ENCODE data around the gene CEACAM6. TPM values are rescaled to one million over a fixed set of nuclear protein-coding genes. Genes with fewer than 3 reads are reported as not detected.
"Not testable (repeated sequence)": the region's sequence is repeated elsewhere in the genome, so short reads cannot be mapped to it uniquely, and the experiment has no call there.

CEACAM6 gene
- total RNA-seq, 1 donor, result not detected

DNA sequence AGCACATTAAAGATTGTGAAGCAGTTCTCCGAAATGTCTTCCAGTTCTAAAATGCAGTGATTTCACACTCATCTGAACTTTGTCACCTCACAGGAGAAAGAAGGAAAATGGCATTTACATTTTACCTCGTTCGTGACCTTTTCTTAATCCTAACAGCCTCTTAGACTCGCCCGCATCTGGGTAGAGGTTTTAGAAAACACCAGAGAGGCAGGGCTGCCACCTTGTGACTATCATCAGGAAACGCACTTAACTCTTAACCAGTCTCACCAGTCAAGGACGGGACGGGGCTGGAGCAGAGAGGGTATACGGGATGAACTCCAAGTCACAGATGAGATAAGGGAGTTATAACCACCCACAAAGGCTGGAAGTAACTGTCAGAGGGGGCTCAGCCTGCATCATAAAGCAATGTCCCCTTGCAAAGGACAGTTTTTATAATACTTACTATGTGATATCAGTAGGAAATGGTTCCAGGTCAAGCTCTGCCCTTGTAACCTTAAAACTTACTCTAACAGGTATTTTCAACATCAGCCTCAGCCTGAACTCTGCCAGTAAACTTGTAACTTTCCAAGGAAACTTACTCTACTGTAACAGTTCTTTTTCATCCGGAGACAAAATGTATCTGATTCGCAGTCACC lies 8.6 kb upstream of the CEACAM6 start:
- no peak overlapping the region for H3K27ac ChIP-seq (ENCODE audit: low read depth, low read length)
- H2AFZ ChIP-seq (ENCODE audit: low read length), result no peak overlapping the region
- TF ChIP-seq, protein P1, sequence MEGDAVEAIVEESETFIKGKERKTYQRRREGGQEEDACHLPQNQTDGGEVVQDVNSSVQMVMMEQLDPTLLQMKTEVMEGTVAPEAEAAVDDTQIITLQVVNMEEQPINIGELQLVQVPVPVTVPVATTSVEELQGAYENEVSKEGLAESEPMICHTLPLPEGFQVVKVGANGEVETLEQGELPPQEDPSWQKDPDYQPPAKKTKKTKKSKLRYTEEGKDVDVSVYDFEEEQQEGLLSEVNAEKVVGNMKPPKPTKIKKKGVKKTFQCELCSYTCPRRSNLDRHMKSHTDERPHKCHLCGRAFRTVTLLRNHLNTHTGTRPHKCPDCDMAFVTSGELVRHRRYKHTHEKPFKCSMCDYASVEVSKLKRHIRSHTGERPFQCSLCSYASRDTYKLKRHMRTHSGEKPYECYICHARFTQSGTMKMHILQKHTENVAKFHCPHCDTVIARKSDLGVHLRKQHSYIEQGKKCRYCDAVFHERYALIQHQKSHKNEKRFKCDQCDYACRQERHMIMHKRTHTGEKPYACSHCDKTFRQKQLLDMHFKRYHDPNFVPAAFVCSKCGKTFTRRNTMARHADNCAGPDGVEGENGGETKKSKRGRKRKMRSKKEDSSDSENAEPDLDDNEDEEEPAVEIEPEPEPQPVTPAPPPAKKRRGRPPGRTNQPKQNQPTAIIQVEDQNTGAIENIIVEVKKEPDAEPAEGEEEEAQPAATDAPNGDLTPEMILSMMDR (IDR thresholded peaks at IDR 0.05; ENCODE audit: extremely low read depth, low read depth, low read length), result peak; percentile 56
- H4K20me1 ChIP-seq (ENCODE audit: insufficient read depth, low read length), result no peaks in the 10 kb centered on the region
- H3K4me2 ChIP-seq (ENCODE audit: insufficient read depth, low read length), result no peak overlapping the region
- H3K79me2 ChIP-seq (ENCODE audit: insufficient read depth, low read length), result no peaks in the 10 kb centered on the region
- H3K4me3 ChIP-seq (ENCODE audit: insufficient read depth, low read length), result no peak overlapping the region
- peaks cover 27% of the 10 kb centered on the region for H3K27me3 ChIP-seq (ENCODE audit: insufficient read depth, low read length)
- H3K36me3 ChIP-seq (ENCODE audit: insufficient read depth, low read length), result no peaks in the 10 kb centered on the region
- no peaks in the 10 kb centered on the region for H3K4me1 ChIP-seq (ENCODE audit: insufficient read depth, low read length)
- DNase-seq (ENCODE audit: insufficient read length, low spot score, missing footprints), result peak; percentile 65
- no peaks in the 10 kb centered on the region for H3K9me3 ChIP-seq (ENCODE audit: low read depth, low read length)

DNA sequence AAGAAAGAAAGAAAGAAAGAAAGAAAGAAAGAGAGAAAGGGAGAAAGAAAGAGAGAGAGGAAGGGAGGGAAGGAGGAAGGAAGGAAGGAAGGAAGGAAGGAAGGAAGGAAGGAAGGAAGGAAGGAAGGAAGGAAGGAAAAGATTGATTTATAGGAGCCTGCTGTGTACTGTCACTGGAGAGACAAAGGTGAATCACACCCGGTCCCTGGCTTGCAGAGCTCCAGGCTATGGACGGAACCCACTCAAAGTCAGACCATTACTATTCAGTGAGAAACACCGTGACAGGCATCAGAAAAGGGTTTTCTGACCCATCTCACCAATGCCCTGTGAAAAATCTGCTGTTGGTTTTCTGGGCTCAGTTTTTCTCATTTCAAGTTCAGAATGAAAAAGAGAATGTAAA lies 7.3 kb upstream of the CEACAM6 start:
- peaks cover 36% of the 10 kb centered on the region for H3K27me3 ChIP-seq (ENCODE audit: insufficient read depth, low read length)
- no peaks in the 10 kb centered on the region for H3K79me2 ChIP-seq (ENCODE audit: insufficient read depth, low read length)
- H2AFZ ChIP-seq (ENCODE audit: low read length), result no peak overlapping the region
- H3K4me2 ChIP-seq (ENCODE audit: insufficient read depth, low read length), result no peak overlapping the region
- no peak for DNase-seq (ENCODE audit: insufficient read length, low spot score, missing footprints)
- no peaks in the 10 kb centered on the region for H3K36me3 ChIP-seq (ENCODE audit: insufficient read depth, low read length)
- no peak overlapping the region for H3K4me3 ChIP-seq (ENCODE audit: insufficient read depth, low read length)
- H3K9me3 ChIP-seq (ENCODE audit: low read depth, low read length), result no peaks in the 10 kb centered on the region
- H3K4me1 ChIP-seq (ENCODE audit: insufficient read depth, low read length), result no peaks in the 10 kb centered on the region
- TF ChIP-seq, protein P1 (IDR thresholded peaks at IDR 0.05; ENCODE audit: extremely low read depth, low read depth, low read length), result no peak
- H3K27ac ChIP-seq (ENCODE audit: low read depth, low read length), result no peak overlapping the region
- no peaks in the 10 kb centered on the region for H4K20me1 ChIP-seq (ENCODE audit: insufficient read depth, low read length)

DNA sequence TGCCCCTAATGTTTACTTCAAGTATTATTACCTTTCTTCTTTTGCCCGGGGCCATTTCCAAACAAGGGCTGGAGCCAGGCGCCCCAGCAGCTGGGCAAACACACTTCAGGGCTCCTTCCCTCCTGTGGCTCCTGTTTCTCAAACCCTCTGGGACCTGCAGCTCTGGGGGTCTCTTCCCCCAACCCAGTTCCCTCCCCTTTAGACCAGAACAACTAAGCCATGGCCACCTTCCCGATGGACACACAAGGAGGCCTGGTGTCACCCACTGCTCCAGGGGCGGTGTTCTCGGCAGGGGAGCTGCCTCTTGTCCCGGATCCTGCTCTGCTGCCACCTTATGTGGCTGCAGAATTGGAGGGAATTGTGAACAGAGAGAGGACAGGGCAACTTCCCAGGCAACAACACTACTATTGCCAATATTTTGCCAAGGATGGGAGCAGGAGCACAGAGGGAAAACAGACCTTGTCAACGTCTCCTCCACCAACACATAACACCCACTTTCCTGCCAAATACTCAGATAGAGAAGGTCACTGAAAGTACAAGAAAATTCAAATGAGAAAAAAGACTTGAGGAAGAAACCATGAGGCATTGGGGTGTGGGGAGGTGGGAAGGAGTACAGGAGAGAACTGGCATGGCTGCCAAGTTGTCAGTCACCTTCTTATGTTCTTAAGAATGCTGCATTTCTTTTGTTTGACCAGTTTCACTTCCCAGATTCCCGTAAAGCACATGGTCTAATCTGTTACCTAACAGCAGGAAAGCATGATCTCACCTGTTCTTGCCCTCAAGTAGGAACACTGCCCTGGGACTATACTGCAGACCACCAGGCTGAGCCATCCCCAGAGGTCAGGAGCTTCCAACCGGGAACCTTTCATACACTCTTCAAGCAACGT lies 4.8 kb upstream of the CEACAM6 start:
- not testable (repeated sequence) for H2AFZ ChIP-seq (ENCODE audit: low read length); H3K27ac ChIP-seq (ENCODE audit: low read depth, low read length); H3K4me2 ChIP-seq (ENCODE audit: insufficient read depth, low read length); H3K79me2 ChIP-seq (ENCODE audit: insufficient read depth, low read length); H4K20me1 ChIP-seq (ENCODE audit: insufficient read depth, low read length); DNase-seq (ENCODE audit: insufficient read length, low spot score, missing footprints); H3K36me3 ChIP-seq (ENCODE audit: insufficient read depth, low read length); H3K4me3 ChIP-seq (ENCODE audit: insufficient read depth, low read length); H3K4me1 ChIP-seq (ENCODE audit: insufficient read depth, low read length); H3K9me3 ChIP-seq (ENCODE audit: low read depth, low read length)
- H3K27me3 ChIP-seq (ENCODE audit: insufficient read depth, low read length), result peaks cover 32% of the 10 kb centered on the region

DNA sequence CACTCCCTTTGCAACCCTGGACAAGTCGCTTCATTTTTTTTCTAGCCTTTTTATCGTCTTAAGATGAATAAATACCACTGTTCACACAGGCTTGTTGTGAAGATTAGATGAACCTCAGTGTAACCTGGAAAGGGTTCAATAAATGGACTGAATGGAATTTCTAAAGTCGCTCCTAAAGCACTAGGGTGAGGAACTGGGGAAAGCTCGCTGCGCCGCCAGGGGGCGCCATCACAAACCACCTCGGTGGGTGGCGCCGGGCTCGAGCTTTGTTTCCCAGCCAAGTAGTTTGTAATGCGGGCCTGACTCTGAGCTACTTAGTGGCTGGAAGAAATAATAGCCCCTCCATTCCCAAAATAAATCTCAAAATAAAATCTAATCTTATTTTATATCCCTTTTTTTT lies 2.2 kb upstream of the CEACAM6 start:
- TF ChIP-seq, protein P1 (IDR thresholded peaks at IDR 0.05; ENCODE audit: extremely low read depth, low read depth, low read length), result peak; percentile 75
- H3K27ac ChIP-seq (ENCODE audit: low read depth, low read length), result no peak overlapping the region
- H3K4me2 ChIP-seq (ENCODE audit: insufficient read depth, low read length), result no peak overlapping the region

More for the DNA sequence above, 2.2 kb upstream of the CEACAM6 start:
- H3K27me3 ChIP-seq (ENCODE audit: insufficient read depth, low read length), result peaks cover 20% of the 10 kb centered on the region
- H3K9me3 ChIP-seq (ENCODE audit: low read depth, low read length), result no peaks in the 10 kb centered on the region
- H4K20me1 ChIP-seq (ENCODE audit: insufficient read depth, low read length), result no peaks in the 10 kb centered on the region
- H3K36me3 ChIP-seq (ENCODE audit: insufficient read depth, low read length), result no peaks in the 10 kb centered on the region
- no peaks in the 10 kb centered on the region for H3K79me2 ChIP-seq (ENCODE audit: insufficient read depth, low read length)
- H2AFZ ChIP-seq (ENCODE audit: low read length), result no peak overlapping the region
- no peaks in the 10 kb centered on the region for H3K4me1 ChIP-seq (ENCODE audit: insufficient read depth, low read length)
- peak; percentile 89 for DNase-seq (ENCODE audit: insufficient read length, low spot score, missing footprints)
- H3K4me3 ChIP-seq (ENCODE audit: insufficient read depth, low read length), result no peak overlapping the region

All from osteoblast (primary cell).